PC-3 (cell line): ENCODE data around the gene PGA3. TPM values are rescaled to one million over a fixed set of nuclear protein-coding genes. Genes with fewer than 3 reads are reported as not detected.

ENCODE experiments used
- ATAC-seq: fragments of 200-7000 bp; cut with Tn5 transposase; 2 replicates; pipeline ENCODE4 v1.9.1; 2020; ENCODE audit warnings: mild to moderate bottlenecking, moderate library complexity
- BruUV-seq: library from RNA; stranded (reverse); fragments of 400-500 nt; replicated peaks from 2 replicates; lab custom pipeline; 2021; lab: Mats Ljungman, UMichigan
- CTCF ChIA-PET: fragments of 300-600 bp; sonication (Branson Sonifier 250); formaldehyde crosslinking; loops from one replicate; lab custom pipeline; 2022; ENCODE audit warnings: antibody characterized with exemption; lab: Charles Lee
- POLR2A ChIA-PET: fragments of 300-600 bp; sonication (Branson Sonifier 250); formaldehyde crosslinking; loops from one replicate; lab custom pipeline; 2022; ENCODE audit warnings: antibody characterized with exemption; ENCODE audit not compliant: unreplicated experiment; lab: Charles Lee
- DNase-seq: peaks from one replicate; pipeline ENCODE4 v3.0.0-alpha.2; 2015
- H2AFZ ChIP-seq: fragments of 300-600 bp; sonication (generic); 2 replicates; pipeline ENCODE4 v1.6.0; 2016; ENCODE audit warnings: antibody characterized with exemption, low read length
- H3F3A ChIP-seq: fragments of 300-600 bp; sonication (generic); one replicate; pipeline ENCODE4 v1.6.0; 2017; ENCODE audit warnings: antibody characterized with exemption, low read length, control low read depth, mild to moderate bottlenecking; ENCODE audit not compliant: unreplicated experiment
- H3K27ac ChIP-seq: fragments of 300-600 bp; sonication (generic); 2 replicates; pipeline ENCODE4 v1.5.1; 2016; ENCODE audit warnings: mild to moderate bottlenecking, low read length
- H3K27me3 ChIP-seq: fragments of 300-600 bp; sonication (generic); 2 replicates; pipeline ENCODE4 v1.6.1; 2016; ENCODE audit warnings: low read length, mixed read lengths
- H3K36me3 ChIP-seq: fragments of 300-600 bp; sonication (generic); 2 replicates; pipeline ENCODE4 v1.6.1; 2016; ENCODE audit warnings: low read depth, mixed run types, low read length, mixed read lengths
- H3K4me1 ChIP-seq: fragments of 300-600 bp; sonication (generic); 2 replicates; pipeline ENCODE4 v1.5.1; 2016; ENCODE audit warnings: low read length; ENCODE audit not compliant: insufficient read depth
- H3K4me2 ChIP-seq: fragments of 300-600 bp; sonication (generic); 2 replicates; pipeline ENCODE4 v1.6.0; 2016; ENCODE audit warnings: low read length
- H3K4me3 ChIP-seq: fragments of 300-600 bp; sonication (generic); 2 replicates; pipeline ENCODE4 v1.5.1; 2016; ENCODE audit warnings: mild to moderate bottlenecking, low read length, mixed read lengths
- H3K79me2 ChIP-seq: fragments of 300-600 bp; sonication (generic); 2 replicates; pipeline ENCODE4 v1.6.1; 2017; ENCODE audit warnings: low read length, mixed read lengths
- H3K9ac ChIP-seq: fragments of 300-600 bp; sonication (generic); 2 replicates; pipeline ENCODE4 v1.6.0; 2016; ENCODE audit warnings: mild to moderate bottlenecking, low read length
- H3K9me2 ChIP-seq: fragments of 300-600 bp; sonication (generic); replicated peaks from 2 replicates; pipeline ENCODE4 v1.6.1; 2016; ENCODE audit warnings: mixed run types, low read length, mixed read lengths
- H3K9me3 ChIP-seq: fragments of 300-600 bp; sonication (generic); 2 replicates; pipeline ENCODE4 v1.6.1; 2016; ENCODE audit warnings: low read length, mixed read lengths
- H4K20me1 ChIP-seq: fragments of 300-600 bp; sonication (generic); 2 replicates; pipeline ENCODE4 v1.6.1; 2016; ENCODE audit warnings: low read length, mixed read lengths
- EZH2 ChIP-seq: fragments of 300-600 bp; sonication (generic); IDR thresholded peaks from one replicate; pipeline ENCODE4 v1.6.1; 2017; ENCODE audit warnings: antibody characterized with exemption, mild to moderate bottlenecking, low read length; ENCODE audit not compliant: unreplicated experiment
- EZH2phosphoT487 ChIP-seq: fragments of 300-600 bp; sonication (generic); IDR thresholded peaks from 2 replicates; pipeline ENCODE4 v1.6.1; 2018; ENCODE audit warnings: mild to moderate bottlenecking, antibody characterized with exemption, low read length, borderline replicate concordance
- intact Hi-C: fragments of 100-400 bp; cut with micrococcal nuclease; formaldehyde crosslinking; loops from 2 replicates; pipeline ENCODE4 v1.9.0; 2023
- total RNA-seq: library from RNA; depleted of rRNA; stranded (reverse); fragments of >200 nt; gene quantifications from 2 replicates; pipeline ENCODE4 v1.2.3, GENCODE V29; 2014
- TF ChIP-seq, protein P1 (sequence below): fragments of 300-600 bp; sonication (generic); conservative IDR thresholded peaks from 2 replicates; pipeline ENCODE4 v1.5.1; 2017; ENCODE audit warnings: antibody characterized with exemption, low read depth, mild to moderate bottlenecking, low read length

PGA3 gene
- total RNA-seq, 1 experiment from 2014 or later: not detected

DNA sequence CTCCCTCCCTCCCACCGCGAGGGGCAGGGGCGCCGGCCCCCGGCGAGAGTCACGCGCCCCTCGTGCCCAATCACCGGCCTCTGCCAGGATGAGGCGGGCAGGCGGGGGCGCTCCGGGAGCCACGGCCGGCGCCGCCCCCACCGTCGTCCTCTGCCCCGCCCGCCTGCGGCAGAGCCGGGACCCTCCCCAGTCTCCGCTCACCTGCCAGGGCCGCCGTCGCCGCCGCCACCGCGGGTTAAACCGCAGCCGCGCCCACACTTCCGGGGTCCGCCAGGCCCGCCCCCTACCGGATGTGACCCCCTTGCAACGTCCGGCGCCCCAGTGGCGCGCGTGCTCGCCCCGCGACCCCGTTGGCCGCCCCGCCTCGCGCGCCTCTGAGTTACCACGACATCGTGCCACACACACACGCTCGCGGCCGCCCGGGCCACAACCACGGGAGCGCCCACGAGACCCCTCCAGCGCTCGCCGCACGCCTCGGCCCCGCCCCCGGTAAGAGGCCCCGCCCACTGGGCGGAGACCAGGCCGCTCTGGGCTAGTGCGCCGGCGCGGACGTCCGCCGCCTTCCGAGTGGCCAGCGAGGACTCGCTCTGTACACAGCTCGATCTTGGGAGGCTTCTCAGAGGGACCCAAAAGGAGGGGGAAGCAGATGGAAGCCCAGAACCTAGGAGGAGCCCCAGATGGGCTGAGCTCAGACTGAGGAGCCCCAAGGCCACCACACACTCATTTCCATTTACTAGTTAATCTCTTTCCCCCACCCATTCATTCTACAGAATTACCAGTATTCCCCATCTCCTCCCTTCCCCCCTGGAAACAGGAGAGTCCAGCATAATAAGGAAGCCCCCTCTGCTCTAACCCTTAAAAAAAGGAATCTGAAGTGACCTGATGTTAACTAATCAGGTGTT lies 41.9 kb upstream of the PGA3 start, which contains the start of gene VPS37C:
VPS37C (minus strand) TSS at position 237 of the 902 bp plus-strand sequence. CDS start 22,597 bp downstream, outside the sequence.
- Histone ChIP-seq H3K4me1 (peaks cover 41% of the 10 kb centered on the region), H3K27me3 (no peaks in the 10 kb centered on the region), H3K27ac (peak within 1 kb of the TSS; percentile 82), H3F3A (peaks cover 11% of the 10 kb centered on the region), H3K9me2 (no peaks in the 10 kb centered on the region), H3K79me2 (peaks cover 41% of the 10 kb centered on the region), H4K20me1 (0 out of 2 replicates have a peak, but pooled peaks cover 5% of the 10 kb centered on the region), H2AFZ (peak within 1 kb of the TSS; percentile 82), H3K4me3 (peak within 1 kb of the TSS; percentile 78), H3K9me3 (no peaks in the 10 kb centered on the region), H3K36me3 (peaks cover 12% of the 10 kb centered on the region), H3K9ac (peak within 1 kb of the TSS; percentile 88), H3K4me2 (peak within 1 kb of the TSS; percentile 83)
- POLR2A ChIA-PET: interaction anchor here (0.6 kb wide), 1 partner anchor 1624 kb away, joined by 3 read pairs; no protein-coding TSS in a partner anchor
- TF ChIP-seq, protein P1, sequence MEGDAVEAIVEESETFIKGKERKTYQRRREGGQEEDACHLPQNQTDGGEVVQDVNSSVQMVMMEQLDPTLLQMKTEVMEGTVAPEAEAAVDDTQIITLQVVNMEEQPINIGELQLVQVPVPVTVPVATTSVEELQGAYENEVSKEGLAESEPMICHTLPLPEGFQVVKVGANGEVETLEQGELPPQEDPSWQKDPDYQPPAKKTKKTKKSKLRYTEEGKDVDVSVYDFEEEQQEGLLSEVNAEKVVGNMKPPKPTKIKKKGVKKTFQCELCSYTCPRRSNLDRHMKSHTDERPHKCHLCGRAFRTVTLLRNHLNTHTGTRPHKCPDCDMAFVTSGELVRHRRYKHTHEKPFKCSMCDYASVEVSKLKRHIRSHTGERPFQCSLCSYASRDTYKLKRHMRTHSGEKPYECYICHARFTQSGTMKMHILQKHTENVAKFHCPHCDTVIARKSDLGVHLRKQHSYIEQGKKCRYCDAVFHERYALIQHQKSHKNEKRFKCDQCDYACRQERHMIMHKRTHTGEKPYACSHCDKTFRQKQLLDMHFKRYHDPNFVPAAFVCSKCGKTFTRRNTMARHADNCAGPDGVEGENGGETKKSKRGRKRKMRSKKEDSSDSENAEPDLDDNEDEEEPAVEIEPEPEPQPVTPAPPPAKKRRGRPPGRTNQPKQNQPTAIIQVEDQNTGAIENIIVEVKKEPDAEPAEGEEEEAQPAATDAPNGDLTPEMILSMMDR: no peak
- peak; percentile 91 for TF ChIP-seq EZH2phosphoT487
- peak; percentile 94 for DNase-seq
- intact Hi-C loops: loop anchor here (2.0 kb wide), 2 partner anchors 31 to 247 kb away; partner anchors contain the start of gene TMEM109
- peak; percentile 81 for ATAC-seq
- CTCF ChIA-PET: interaction anchor here (0.6 kb wide), 1 partner anchor 262 kb away, joined by 4 read pairs; no protein-coding TSS in a partner anchor
- no TSS peak for BruUV-seq

DNA sequence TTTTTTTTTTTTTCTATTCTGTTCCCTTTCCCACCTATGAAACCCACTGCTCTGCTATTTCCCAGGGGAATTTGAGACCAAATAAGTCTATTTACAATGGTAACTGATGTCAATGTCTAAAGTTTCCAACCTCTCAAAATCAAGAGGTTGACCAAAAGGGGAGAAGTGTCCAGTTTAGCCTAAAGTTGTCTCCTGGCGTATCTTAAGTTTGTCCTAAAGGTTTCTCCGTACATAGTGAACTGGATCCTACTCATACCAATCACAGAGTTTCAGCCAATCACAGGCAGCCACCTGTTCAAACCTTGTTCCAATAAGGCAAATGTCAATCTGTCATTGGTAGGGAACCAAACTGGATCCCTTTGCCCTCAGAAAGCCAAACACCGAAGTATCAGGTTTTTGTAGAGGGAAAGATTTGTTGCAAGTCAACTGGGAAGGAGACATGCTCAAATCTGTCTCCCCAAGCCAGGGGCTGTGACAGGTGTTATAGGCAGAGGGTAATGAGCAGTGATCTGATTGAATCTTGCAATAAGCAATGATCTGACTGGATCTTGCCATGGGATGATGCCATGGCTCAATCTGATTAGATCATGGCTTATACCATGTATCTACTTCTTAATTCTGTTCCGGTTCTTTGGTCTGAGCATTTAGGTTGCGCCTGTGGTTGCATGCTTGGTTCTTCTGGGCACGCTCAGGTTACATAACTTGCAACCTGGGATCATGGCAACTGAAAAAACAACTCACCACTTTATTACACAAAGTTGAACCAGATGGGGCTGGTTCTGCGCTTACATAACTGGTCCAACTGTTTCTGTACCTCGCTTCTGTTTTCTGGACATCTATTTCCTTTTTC lies 41.0 kb upstream of the PGA3 start:
- no peak for TF ChIP-seq EZH2
- peaks cover 32% of the 10 kb centered on the region for H3K79me2 ChIP-seq
- H3K27me3 ChIP-seq: no peaks in the 10 kb centered on the region
- POLR2A ChIA-PET: interaction anchor here (0.6 kb wide), 1 partner anchor 1625 kb away, joined by 3 read pairs; no protein-coding TSS in a partner anchor
- H4K20me1 ChIP-seq: 0 out of 2 replicates have a peak, but pooled peaks cover 5% of the 10 kb centered on the region
- BruUV-seq: TSS peak; percentile 84
- DNase-seq (peak; percentile 67), ATAC-seq (no peak)
- H3F3A ChIP-seq: peaks cover 11% of the 10 kb centered on the region
- H3K9ac ChIP-seq: peak overlapping the region; percentile 88
- intact Hi-C loops: no loop called here
- H3K4me2 ChIP-seq: peak overlapping the region; percentile 83
- peak overlapping the region; percentile 82 for H2AFZ ChIP-seq
- peaks cover 3% of the 10 kb centered on the region; the same call in 1 of the 2 replicates for H3K36me3 ChIP-seq
- CTCF ChIA-PET: interaction anchor here (0.6 kb wide), 1 partner anchor 263 kb away, joined by 4 read pairs; no protein-coding TSS in a partner anchor
- peak overlapping the region; percentile 78 for H3K4me3 ChIP-seq
- H3K9me3 ChIP-seq: no peaks in the 10 kb centered on the region
- H3K9me2 ChIP-seq: no peaks in the 10 kb centered on the region
- H3K4me1 ChIP-seq: peaks cover 40% of the 10 kb centered on the region
- H3K27ac ChIP-seq: peak overlapping the region; percentile 82; the same call in 1 of the 2 replicates

DNA sequence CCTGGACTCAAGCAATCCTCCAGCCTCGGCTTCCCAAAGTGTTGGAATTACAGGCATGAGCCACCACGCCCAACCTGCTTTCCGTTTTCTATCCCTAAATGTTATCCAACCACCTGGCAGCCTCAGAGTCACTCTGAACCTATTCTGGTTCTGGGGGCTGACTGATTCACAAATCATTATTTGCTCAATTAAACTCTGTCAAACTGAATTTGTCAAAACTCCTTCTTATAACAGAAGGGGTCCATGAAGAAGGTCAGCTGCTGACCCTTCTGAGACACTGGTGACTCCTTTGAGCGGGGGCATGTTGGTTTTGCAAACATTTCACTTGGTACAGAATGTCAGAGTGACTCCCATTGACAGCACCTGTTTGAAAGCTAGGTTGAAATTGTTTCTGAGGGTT lies 40.3 kb upstream of the PGA3 start:
- H2AFZ ChIP-seq: no peak overlapping the region
- no peaks in the 10 kb centered on the region for H3K9me2 ChIP-seq
- H3K36me3 ChIP-seq: no peaks in the 10 kb centered on the region
- H4K20me1 ChIP-seq: 0 out of 2 replicates have a peak, but pooled peaks cover 5% of the 10 kb centered on the region
- H3K9ac ChIP-seq: no peak overlapping the region
- no peaks in the 10 kb centered on the region for H3K9me3 ChIP-seq
- intact Hi-C loops: no loop called here
- DNase-seq (no peak), ATAC-seq (no peak)
- H3K27me3 ChIP-seq: no peaks in the 10 kb centered on the region
- ChIA-PET CTCF (no interaction called here), POLR2A (no interaction called here)
- peaks cover 25% of the 10 kb centered on the region for H3K79me2 ChIP-seq
- no peak overlapping the region for H3K4me3 ChIP-seq
- peaks cover 9% of the 10 kb centered on the region for H3F3A ChIP-seq
- peaks cover 32% of the 10 kb centered on the region for H3K4me1 ChIP-seq
- no peak for TF ChIP-seq EZH2
- TF ChIP-seq, protein P1: no peak
- TF ChIP-seq EZH2phosphoT487: no peak
- no peak overlapping the region for H3K4me2 ChIP-seq
- no peak overlapping the region for H3K27ac ChIP-seq
- BruUV-seq: no TSS peak
